HEK293 (cell line): Measurements from ENCODE around the gene CCDC24.
A peak's percentile ranks its signal among the peaks of the same experiment; 100 is the strongest.

Source experiments
- KLF1 ChIP-seq: fragments of 450-650 bp; formaldehyde crosslinking; IDR thresholded peaks from 2 replicates; pipeline ENCODE4 v1.5.1; 2016; ENCODE audit warnings: missing biosample characterization, missing genetic modification characterization
- OSR2 ChIP-seq: fragments of 450-650 bp; formaldehyde crosslinking; IDR thresholded peaks from 2 replicates; pipeline ENCODE4 v1.5.1; 2016; ENCODE audit warnings: missing biosample characterization, missing genetic modification characterization
- REST ChIP-seq: fragments of 450-650 bp; formaldehyde crosslinking; IDR thresholded peaks from 2 replicates; pipeline ENCODE4 v1.5.1; 2016; ENCODE audit warnings: missing biosample characterization, missing genetic modification characterization
- ZBTB26 ChIP-seq: fragments of 450-650 bp; formaldehyde crosslinking; optimal IDR thresholded peaks from 2 replicates; pipeline ENCODE3; 2016; ENCODE audit warnings: missing biosample characterization, mild to moderate bottlenecking, missing genetic modification characterization
- ZBTB8A ChIP-seq: fragments of 450-650 bp; formaldehyde crosslinking; IDR thresholded peaks from 2 replicates; pipeline ENCODE4 v1.5.1; 2016; ENCODE audit warnings: missing biosample characterization, missing genetic modification characterization
- ZFP37 ChIP-seq: fragments of 450-650 bp; formaldehyde crosslinking; IDR thresholded peaks from 2 replicates; pipeline ENCODE4 v1.5.1; 2016; ENCODE audit warnings: missing biosample characterization, missing genetic modification characterization
- ZNF16 ChIP-seq: fragments of 450-650 bp; formaldehyde crosslinking; IDR thresholded peaks from 2 replicates; pipeline ENCODE4 v1.5.1; 2016; ENCODE audit warnings: low read depth, missing biosample characterization, missing genetic modification characterization
- ZNF202 ChIP-seq: fragments of 450-650 bp; formaldehyde crosslinking; IDR thresholded peaks from 2 replicates; pipeline ENCODE4 v1.5.1; 2016; ENCODE audit warnings: missing biosample characterization, missing genetic modification characterization, borderline replicate concordance
- ZNF221 ChIP-seq: fragments of 450-650 bp; formaldehyde crosslinking; IDR thresholded peaks from 2 replicates; pipeline ENCODE4 v1.5.1; 2017; ENCODE audit warnings: missing biosample characterization, missing genetic modification characterization, borderline replicate concordance
- ZNF23 ChIP-seq: fragments of 450-650 bp; formaldehyde crosslinking; IDR thresholded peaks from 2 replicates; pipeline ENCODE4 v1.5.1; 2016; ENCODE audit warnings: missing biosample characterization, missing genetic modification characterization, borderline replicate concordance
- ZNF24 ChIP-seq: fragments of 450-650 bp; formaldehyde crosslinking; IDR thresholded peaks from 2 replicates; pipeline ENCODE4 v1.5.1; 2016; ENCODE audit warnings: missing biosample characterization, missing genetic modification characterization
- ZNF302 ChIP-seq: fragments of 450-650 bp; formaldehyde crosslinking; IDR thresholded peaks from 2 replicates; pipeline ENCODE4 v1.5.1; 2016; ENCODE audit warnings: missing biosample characterization, missing genetic modification characterization, low read depth
- ZNF341 ChIP-seq: fragments of 450-650 bp; formaldehyde crosslinking; IDR thresholded peaks from 2 replicates; pipeline ENCODE4; 2016; ENCODE audit warnings: low read depth, missing biosample characterization, missing genetic modification characterization
- ZNF350 ChIP-seq: fragments of 450-650 bp; formaldehyde crosslinking; IDR thresholded peaks from 2 replicates; pipeline ENCODE4 v1.5.0; 2017; ENCODE audit warnings: missing biosample characterization, mild to moderate bottlenecking, missing genetic modification characterization
- ZNF366 ChIP-seq: fragments of 450-650 bp; formaldehyde crosslinking; conservative IDR thresholded peaks from 2 replicates; pipeline ENCODE4 v1.5.1; 2016; ENCODE audit warnings: missing biosample characterization, missing genetic modification characterization
- ZNF37A ChIP-seq: fragments of 450-650 bp; IDR thresholded peaks from 2 replicates; pipeline ENCODE4 v1.5.1; 2018; ENCODE audit warnings: missing biosample characterization, missing genetic modification characterization
- ZNF426 ChIP-seq: fragments of 450-650 bp; formaldehyde crosslinking; IDR thresholded peaks from 2 replicates; pipeline ENCODE4 v1.5.1; 2017; ENCODE audit warnings: missing biosample characterization, missing genetic modification characterization, mild to moderate bottlenecking, inconsistent platforms, moderate library complexity
- ZNF501 ChIP-seq: fragments of 450-650 bp; formaldehyde crosslinking; IDR thresholded peaks from 2 replicates; pipeline ENCODE4 v1.5.1; 2016; ENCODE audit warnings: missing biosample characterization, missing genetic modification characterization
- ZNF529 ChIP-seq: fragments of 450-650 bp; formaldehyde crosslinking; IDR thresholded peaks from 2 replicates; pipeline ENCODE4 v1.5.1; 2017; ENCODE audit warnings: missing genetic modification characterization, missing biosample characterization; ENCODE audit not compliant: insufficient replicate concordance
- ZNF544 ChIP-seq: fragments of 450-650 bp; formaldehyde crosslinking; IDR thresholded peaks from 2 replicates; pipeline ENCODE4 v1.5.0; 2017; ENCODE audit warnings: missing biosample characterization, missing genetic modification characterization
- ZNF555 ChIP-seq: fragments of 450-650 bp; formaldehyde crosslinking; conservative IDR thresholded peaks from 2 replicates; pipeline ENCODE4 v1.5.1; 2017; ENCODE audit warnings: missing biosample characterization, mild to moderate bottlenecking, missing genetic modification characterization, inconsistent platforms
- ZNF621 ChIP-seq: fragments of 450-650 bp; formaldehyde crosslinking; IDR thresholded peaks from 2 replicates; pipeline ENCODE4 v1.5.1; 2017; ENCODE audit warnings: missing biosample characterization, missing genetic modification characterization
- ZNF664 ChIP-seq: fragments of 450-650 bp; formaldehyde crosslinking; IDR thresholded peaks from 2 replicates; pipeline ENCODE4 v1.5.1; 2016; ENCODE audit warnings: missing biosample characterization, missing genetic modification characterization
- ZNF704 ChIP-seq: fragments of 450-650 bp; formaldehyde crosslinking; IDR thresholded peaks from 2 replicates; pipeline ENCODE4 v1.5.1; 2016; ENCODE audit warnings: missing biosample characterization, missing genetic modification characterization
- TF ChIP-seq, protein P1 (sequence below): fragments of 450-650 bp; formaldehyde crosslinking; IDR thresholded peaks from 2 replicates; pipeline ENCODE4 v1.5.1; 2016; ENCODE audit warnings: missing biosample characterization, missing genetic modification characterization, low read depth
- TF ChIP-seq, protein P2 (sequence below): fragments of 450-650 bp; formaldehyde crosslinking; IDR thresholded peaks from 2 replicates; pipeline ENCODE4 v1.5.1; 2016; ENCODE audit warnings: missing biosample characterization, missing genetic modification characterization
- TF ChIP-seq, protein P3 (sequence below): fragments of 450-650 bp; formaldehyde crosslinking; IDR thresholded peaks from 2 replicates; pipeline ENCODE4 v1.5.1; 2016; ENCODE audit warnings: missing biosample characterization, missing genetic modification characterization, borderline replicate concordance
- TF ChIP-seq, protein P4 (sequence below): fragments of 450-650 bp; formaldehyde crosslinking; IDR thresholded peaks from 2 replicates; pipeline ENCODE4 v1.5.1; 2017; ENCODE audit warnings: missing biosample characterization, missing genetic modification characterization

CCDC24 gene

DNA sequence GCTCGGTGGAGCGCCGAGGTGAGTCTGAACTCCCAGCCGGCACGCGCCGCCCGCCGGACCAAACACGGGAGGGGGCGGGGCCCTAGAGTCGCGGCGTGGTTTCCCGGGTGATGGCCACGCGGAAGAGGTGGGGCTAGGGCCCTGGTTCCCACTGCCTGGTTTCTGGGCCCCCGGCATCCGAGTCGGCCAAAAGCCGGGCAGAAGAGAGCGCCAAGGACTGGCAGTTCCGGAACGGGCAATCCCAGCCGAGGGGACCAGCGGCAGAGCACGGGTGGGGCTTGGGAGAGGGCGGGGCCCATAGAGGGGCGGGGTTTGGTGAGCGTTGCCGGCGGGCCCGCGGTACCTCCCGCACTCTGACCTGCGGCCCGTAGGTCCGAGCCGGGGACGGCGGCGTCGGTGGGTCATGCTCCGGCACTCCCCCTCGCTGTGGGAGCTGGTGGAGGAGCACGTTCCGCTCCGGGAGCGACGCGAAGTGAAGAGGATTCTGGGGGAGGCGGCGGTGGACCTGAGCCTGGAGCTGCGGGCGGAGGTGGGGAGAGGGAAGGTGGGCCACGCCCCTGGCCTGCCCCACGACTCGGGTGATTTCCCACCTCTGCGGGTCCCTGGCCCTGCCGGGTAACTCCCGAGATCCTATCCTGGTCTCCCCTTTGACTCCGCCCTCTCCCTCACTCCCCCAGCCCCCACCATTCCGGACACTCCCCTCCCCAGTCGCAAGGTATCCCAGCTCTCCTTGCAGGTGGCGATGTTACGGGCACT lies at the start of gene CCDC24 (continued):
- TF ChIP-seq REST (no peak), ZNF621 (tag by site-specific recombination) (no peak), ZNF501 (tag by site-specific recombination) (no peak), ZNF202 (tag by site-specific recombination) (no peak), ZFP37 (tag by site-specific recombination) (no peak), ZNF555 (tag by site-specific recombination) (no peak), ZNF704 (tag by site-specific recombination) (no peak), ZNF426 (tag by site-specific recombination) (no peak), ZNF664 (tag by site-specific recombination) (no peak), ZNF37A (tag by site-specific recombination) (no peak), KLF1 (peak; percentile 92), OSR2 (tag by site-specific recombination) (no peak), ZBTB8A (tag by site-specific recombination) (peak; percentile 28; the same call in 1 of the 2 replicates), ZNF302 (tag by site-specific recombination) (no peak), ZNF341 (tag by site-specific recombination) (peak; percentile 54), ZNF221 (tag by site-specific recombination) (no peak), ZNF366 (tag by site-specific recombination) (0 out of 2 replicates have a peak, but pooled peaks have one; percentile 29), ZNF16 (tag by site-specific recombination) (no peak), ZNF24 (no peak), ZNF529 (tag by site-specific recombination) (no peak), ZNF350 (tag by site-specific recombination) (no peak), ZNF544 (no peak), ZBTB26 (tag by site-specific recombination) (peak; percentile 68), ZNF23 (no peak)
- TF ChIP-seq, protein P1, sequence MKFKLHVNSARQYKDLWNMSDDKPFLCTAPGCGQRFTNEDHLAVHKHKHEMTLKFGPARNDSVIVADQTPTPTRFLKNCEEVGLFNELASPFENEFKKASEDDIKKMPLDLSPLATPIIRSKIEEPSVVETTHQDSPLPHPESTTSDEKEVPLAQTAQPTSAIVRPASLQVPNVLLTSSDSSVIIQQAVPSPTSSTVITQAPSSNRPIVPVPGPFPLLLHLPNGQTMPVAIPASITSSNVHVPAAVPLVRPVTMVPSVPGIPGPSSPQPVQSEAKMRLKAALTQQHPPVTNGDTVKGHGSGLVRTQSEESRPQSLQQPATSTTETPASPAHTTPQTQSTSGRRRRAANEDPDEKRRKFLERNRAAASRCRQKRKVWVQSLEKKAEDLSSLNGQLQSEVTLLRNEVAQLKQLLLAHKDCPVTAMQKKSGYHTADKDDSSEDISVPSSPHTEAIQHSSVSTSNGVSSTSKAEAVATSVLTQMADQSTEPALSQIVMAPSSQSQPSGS (tag by site-specific recombination) = no peak
- TF ChIP-seq, protein P2, sequence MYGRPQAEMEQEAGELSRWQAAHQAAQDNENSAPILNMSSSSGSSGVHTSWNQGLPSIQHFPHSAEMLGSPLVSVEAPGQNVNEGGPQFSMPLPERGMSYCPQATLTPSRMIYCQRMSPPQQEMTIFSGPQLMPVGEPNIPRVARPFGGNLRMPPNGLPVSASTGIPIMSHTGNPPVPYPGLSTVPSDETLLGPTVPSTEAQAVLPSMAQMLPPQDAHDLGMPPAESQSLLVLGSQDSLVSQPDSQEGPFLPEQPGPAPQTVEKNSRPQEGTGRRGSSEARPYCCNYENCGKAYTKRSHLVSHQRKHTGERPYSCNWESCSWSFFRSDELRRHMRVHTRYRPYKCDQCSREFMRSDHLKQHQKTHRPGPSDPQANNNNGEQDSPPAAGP (tag by site-specific recombination) = 0 out of 2 replicates have a peak, but pooled peaks have one; percentile 38
- TF ChIP-seq, protein P3, sequence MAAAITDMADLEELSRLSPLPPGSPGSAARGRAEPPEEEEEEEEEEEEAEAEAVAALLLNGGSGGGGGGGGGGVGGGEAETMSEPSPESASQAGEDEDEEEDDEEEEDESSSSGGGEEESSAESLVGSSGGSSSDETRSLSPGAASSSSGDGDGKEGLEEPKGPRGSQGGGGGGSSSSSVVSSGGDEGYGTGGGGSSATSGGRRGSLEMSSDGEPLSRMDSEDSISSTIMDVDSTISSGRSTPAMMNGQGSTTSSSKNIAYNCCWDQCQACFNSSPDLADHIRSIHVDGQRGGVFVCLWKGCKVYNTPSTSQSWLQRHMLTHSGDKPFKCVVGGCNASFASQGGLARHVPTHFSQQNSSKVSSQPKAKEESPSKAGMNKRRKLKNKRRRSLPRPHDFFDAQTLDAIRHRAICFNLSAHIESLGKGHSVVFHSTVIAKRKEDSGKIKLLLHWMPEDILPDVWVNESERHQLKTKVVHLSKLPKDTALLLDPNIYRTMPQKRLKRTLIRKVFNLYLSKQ (tag by site-specific recombination) = no peak
- TF ChIP-seq, protein P4, sequence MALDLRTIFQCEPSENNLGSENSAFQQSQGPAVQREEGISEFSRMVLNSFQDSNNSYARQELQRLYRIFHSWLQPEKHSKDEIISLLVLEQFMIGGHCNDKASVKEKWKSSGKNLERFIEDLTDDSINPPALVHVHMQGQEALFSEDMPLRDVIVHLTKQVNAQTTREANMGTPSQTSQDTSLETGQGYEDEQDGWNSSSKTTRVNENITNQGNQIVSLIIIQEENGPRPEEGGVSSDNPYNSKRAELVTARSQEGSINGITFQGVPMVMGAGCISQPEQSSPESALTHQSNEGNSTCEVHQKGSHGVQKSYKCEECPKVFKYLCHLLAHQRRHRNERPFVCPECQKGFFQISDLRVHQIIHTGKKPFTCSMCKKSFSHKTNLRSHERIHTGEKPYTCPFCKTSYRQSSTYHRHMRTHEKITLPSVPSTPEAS (tag by site-specific recombination) = no peak
